Lung (tissue), 12 donors: Measurements from ENCODE around the gene PLD4. TPM values are rescaled to one million over a fixed set of nuclear protein-coding genes. Genes with fewer than 3 reads are reported as not detected.

Source experiments
- ATAC-seq: fragments of 200-7000 bp; cut with Tn5 transposase; one replicate; pipeline ENCODE4 v1.9.1; 2020; ENCODE audit warnings: moderate number of reproducible peaks; ENCODE audit not compliant: insufficient read depth, low FRiP score
- DNase-seq, 3 donors: peaks; one replicate each; pipeline ENCODE4 v3.0.0-alpha.2; 2013 to 2017
- H3K27ac ChIP-seq, 2 donors: one replicate each; pipeline ENCODE4 v1.5.1; 2013; ENCODE audit warnings: mild to moderate bottlenecking in 2 of 2, moderate library complexity in 2 of 2, control low read depth in 1 of 2, inconsistent platforms in 1 of 2, low read depth in 1 of 2, low read length in 1 of 2
- H3K27me3 ChIP-seq, 3 donors: one replicate each; pipeline ENCODE4 v1.5.1; 2013; ENCODE audit warnings: low read length in 2 of 3; ENCODE audit not compliant: control insufficient read depth in 3 of 3, insufficient read depth in 3 of 3
- H3K36me3 ChIP-seq, 4 donors: one replicate each; pipeline ENCODE4 v1.5.1; 2013; ENCODE audit warnings: low read length in 4 of 4, mild to moderate bottlenecking in 1 of 4, moderate library complexity in 1 of 4; ENCODE audit not compliant: control insufficient read depth in 4 of 4, insufficient read depth in 4 of 4
- H3K4me1 ChIP-seq, 5 donors: one replicate each; pipeline ENCODE4 v1.5.1; 2013; ENCODE audit warnings: low read length in 5 of 5, mild to moderate bottlenecking in 2 of 5, moderate library complexity in 1 of 5; ENCODE audit not compliant: control insufficient read depth in 5 of 5, insufficient read depth in 5 of 5
- H3K4me3 ChIP-seq: one replicate; pipeline ENCODE4 v1.5.1; 2013; ENCODE audit warnings: mild to moderate bottlenecking, control low read depth, moderate library complexity
- H3K9ac ChIP-seq, 2 donors: one replicate each; pipeline ENCODE4 v1.5.1; 2013; ENCODE audit warnings: low read length in 2 of 2, control low read depth in 1 of 2; ENCODE audit not compliant: insufficient read depth in 1 of 2
- H3K9me3 ChIP-seq, 4 donors: one replicate each; pipeline ENCODE4 v1.5.1; 2013; ENCODE audit warnings: low read length in 3 of 4, mild to moderate bottlenecking in 1 of 4, moderate library complexity in 1 of 4; ENCODE audit not compliant: control insufficient read depth in 4 of 4, insufficient read depth in 3 of 4
- WGBS, 2 donors: extraction: QIAGEN DNeasy Blood & Tissue Kit; methylation state at CpG; one replicate each; pipeline ENCODE4 v1.1.7; 2013; 5-methylcytosine and 5-hydroxymethylcytosine counted together
- polyA plus RNA-seq, 2 donors: library from polyadenylated mRNA; stranded (reverse); fragments of 200-250 nt; gene quantifications; one replicate each; pipeline ENCODE4 v1.2.1, GENCODE V29; 2013
- total RNA-seq, 2 donors: library from RNA; depleted of rRNA in 1 of 2; stranded (reverse); fragments of >200 nt in 1 of 2; gene quantifications; one replicate each; pipeline ENCODE4 v1.2.1, GENCODE V29; 2014 to 2021
- TF ChIP-seq, protein P1 (sequence below): IDR thresholded peaks from 2 replicates; pipeline ENCODE4 v1.5.1; 2012; ENCODE audit warnings: mild to moderate bottlenecking; ENCODE audit errors: control extremely low read depth, extremely low read depth
- donor health status: control.
- donor health status: control.
- donor health status: Bipolar disorder and iron deficiency.
- donor health status: healthy.
- donor health status: DM: yes; HTN: yes; CAD: no.

Gene PLD4
- total and polyA plus RNA-seq, 4 donors, result 0.71 to 6.3 (median 0.88) TPM

DNA sequence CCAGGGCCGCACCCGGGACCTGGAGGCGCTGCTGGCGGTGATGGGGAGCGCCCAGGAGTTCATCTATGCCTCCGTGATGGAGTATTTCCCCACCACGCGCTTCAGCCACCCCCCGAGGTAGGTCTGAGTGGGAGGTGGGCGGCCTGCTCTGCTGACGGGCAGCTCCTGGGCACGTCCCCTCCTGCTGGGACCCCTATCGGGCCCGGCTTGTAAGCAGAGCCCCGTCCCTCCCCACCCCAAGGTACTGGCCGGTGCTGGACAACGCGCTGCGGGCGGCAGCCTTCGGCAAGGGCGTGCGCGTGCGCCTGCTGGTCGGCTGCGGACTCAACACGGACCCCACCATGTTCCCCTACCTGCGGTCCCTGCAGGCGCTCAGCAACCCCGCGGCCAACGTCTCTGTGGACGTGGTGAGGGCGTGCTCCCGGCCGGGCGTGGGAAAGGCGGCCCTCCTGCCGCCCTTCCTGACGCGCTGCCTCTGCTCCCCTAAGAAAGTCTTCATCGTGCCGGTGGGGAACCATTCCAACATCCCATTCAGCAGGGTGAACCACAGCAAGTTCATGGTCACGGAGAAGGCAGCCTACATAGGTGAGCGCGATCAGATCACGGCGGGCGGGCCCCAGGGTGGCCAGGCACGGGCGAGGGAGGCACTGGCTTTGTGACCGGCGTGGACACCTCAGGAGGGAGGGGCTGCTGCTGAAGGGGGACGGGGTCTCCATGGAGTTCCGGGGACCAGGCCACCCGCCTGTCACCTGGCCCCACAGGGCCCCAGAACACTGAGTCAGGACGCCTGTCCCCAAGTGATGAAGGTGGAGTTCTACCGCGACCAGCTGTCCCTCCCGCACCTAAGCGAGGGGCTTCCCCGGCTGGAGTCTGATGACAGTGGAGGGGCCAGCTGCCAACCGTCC, 7.3 kb downstream of the PLD4 start:
- WGBS, 2 donors, result 51 to 73% methylated on average over 63 to 64 of the region's 64 CpGs
- H3K36me3 ChIP-seq, result no peaks in the 10 kb centered on the region
- H3K27me3 ChIP-seq, result no peaks in the 10 kb centered on the region
- no peak overlapping the region for H3K27ac ChIP-seq
- no peak overlapping the region for H3K9ac ChIP-seq
- H3K4me3 ChIP-seq, result no peak overlapping the region
- no peaks in the 10 kb centered on the region for H3K9me3 ChIP-seq
- H3K4me1 ChIP-seq, result peaks cover 0 to 11% (median 0%) of the 10 kb centered on the region in 5 donors
- ATAC-seq (no peak), DNase-seq (peak in 1 of 3 donors; percentile 15)
- TF ChIP-seq, protein P1, sequence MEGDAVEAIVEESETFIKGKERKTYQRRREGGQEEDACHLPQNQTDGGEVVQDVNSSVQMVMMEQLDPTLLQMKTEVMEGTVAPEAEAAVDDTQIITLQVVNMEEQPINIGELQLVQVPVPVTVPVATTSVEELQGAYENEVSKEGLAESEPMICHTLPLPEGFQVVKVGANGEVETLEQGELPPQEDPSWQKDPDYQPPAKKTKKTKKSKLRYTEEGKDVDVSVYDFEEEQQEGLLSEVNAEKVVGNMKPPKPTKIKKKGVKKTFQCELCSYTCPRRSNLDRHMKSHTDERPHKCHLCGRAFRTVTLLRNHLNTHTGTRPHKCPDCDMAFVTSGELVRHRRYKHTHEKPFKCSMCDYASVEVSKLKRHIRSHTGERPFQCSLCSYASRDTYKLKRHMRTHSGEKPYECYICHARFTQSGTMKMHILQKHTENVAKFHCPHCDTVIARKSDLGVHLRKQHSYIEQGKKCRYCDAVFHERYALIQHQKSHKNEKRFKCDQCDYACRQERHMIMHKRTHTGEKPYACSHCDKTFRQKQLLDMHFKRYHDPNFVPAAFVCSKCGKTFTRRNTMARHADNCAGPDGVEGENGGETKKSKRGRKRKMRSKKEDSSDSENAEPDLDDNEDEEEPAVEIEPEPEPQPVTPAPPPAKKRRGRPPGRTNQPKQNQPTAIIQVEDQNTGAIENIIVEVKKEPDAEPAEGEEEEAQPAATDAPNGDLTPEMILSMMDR, result no peak

- H3K27ac ChIP-seq, result no peak overlapping the region
- 10 to 24% methylated on average over 77 to 100 of the region's 100 CpGs for WGBS, 2 donors
- DNase-seq (peak; percentile 88 to 92 (median 91)), ATAC-seq (peak; percentile 89)
- no peak overlapping the region for H3K9ac ChIP-seq
- H3K27me3 ChIP-seq, result peaks cover 0 to 6% (median 0%) of the 10 kb centered on the region in 3 donors
- no peaks in the 10 kb centered on the region for H3K9me3 ChIP-seq
- H3K36me3 ChIP-seq, result no peaks in the 10 kb centered on the region
- peak overlapping the region; percentile 34 for H3K4me3 ChIP-seq
- TF ChIP-seq, protein P1, result peak; percentile 59
- H3K4me1 ChIP-seq, result peaks cover 0 to 11% (median 0%) of the 10 kb centered on the region in 5 donors
Observed at GRCh38 chr14:104932676-104933631, 8.3 kb downstream of the PLD4 start.

DNA sequence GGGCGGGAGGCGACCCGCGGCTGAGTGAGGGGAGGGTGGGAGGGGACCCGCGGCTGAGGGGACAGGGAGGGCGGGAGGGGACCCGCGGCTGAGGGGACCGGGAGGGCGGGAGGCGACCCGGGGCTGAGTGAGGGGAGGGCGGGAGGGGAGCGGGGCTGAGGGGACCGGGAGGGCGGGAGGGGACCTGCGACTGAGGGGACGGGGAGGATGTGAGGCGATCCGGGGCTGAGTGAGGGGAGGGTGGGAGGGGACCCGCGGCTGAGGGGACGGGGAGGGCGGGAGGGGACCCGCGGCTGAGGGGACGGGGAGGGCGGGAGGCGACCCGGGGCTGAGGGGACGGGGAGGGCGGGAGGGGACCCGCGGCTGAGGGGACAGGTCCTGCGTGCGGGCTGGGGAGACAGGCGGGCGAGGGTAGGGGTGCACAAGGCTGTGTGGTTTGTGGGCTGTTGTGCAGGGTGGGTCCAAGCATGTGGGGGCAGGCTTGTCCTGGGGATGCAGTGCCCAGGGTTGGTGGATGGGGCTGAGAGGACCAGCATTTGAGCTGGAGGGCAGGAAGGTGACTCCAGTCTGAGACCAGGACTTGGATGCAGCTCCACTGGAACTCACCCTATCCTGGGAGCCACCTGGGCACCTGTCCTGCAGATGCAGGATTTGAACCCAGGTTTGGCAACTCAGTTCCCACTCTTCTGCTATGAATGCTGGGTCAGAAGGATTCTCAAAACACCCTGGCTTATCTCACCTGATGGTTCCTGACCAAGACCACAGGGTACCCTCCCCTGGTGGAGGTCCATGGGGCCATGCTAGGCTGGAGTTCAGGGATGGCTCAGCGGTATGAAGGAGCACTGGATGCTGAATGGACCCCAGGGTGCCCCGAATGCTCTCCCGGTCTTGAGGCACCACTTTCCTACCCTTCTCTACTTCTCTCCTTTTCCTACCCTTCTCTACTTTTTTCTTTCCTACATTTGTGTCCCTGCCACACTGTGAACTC, 9.4 kb downstream of the PLD4 start:
- Histone ChIP-seq H3K4me1 (peaks cover 0 to 11% (median 0%) of the 10 kb centered on the region in 5 donors), H3K27me3 (peaks cover 0 to 6% (median 0%) of the 10 kb centered on the region in 3 donors), H3K9me3 (no peaks in the 10 kb centered on the region), H3K9ac (no peak overlapping the region), H3K36me3 (no peaks in the 10 kb centered on the region), H3K27ac (no peak overlapping the region), H3K4me3 (no peak overlapping the region)
- WGBS, 2 donors, result 16 to 19% methylated on average over 16 to 41 of the region's 42 CpGs
- TF ChIP-seq, protein P1, result no peak
- ATAC-seq, result no peak
- peak in 1 of 3 donors; percentile 13 for DNase-seq
